ENCODE results near the gene BAIAP2L2. TPM values are rescaled to one million over a fixed set of nuclear protein-coding genes. Genes with fewer than 3 reads are reported as not detected.

Gene BAIAP2L2
- polyA plus RNA-seq, 1 experiment, result 1.3 TPM

- TF ChIP-seq CTCF (IDR thresholded peaks at IDR 0.05; ENCODE audit: insufficient read depth, low read depth, low read length), result no peak
- CTCF ChIA-PET, result interaction anchor here (1.4 kb wide), 1 partner anchor 14 kb away, joined by 6 read pairs; no protein-coding TSS in a partner anchor
- POLR2A ChIA-PET, result no interaction called here
- no peaks in the 10 kb centered on the region for H3K27me3 ChIP-seq (ENCODE audit: control insufficient read depth, insufficient read depth, low read length)
- H3K4me3 ChIP-seq (ENCODE audit: low read depth, low read length), result no peak overlapping the region
- DNase-seq (ENCODE audit: low read depth), result no peak
- peaks cover 14% of the 10 kb centered on the region for H3K36me3 ChIP-seq (ENCODE audit: control insufficient read depth, insufficient read depth, low read length)
Measured at GRCh38 chr22:38066381-38067027, 44.0 kb downstream of the BAIAP2L2 start.

GRCh38 chr22:38065539-38065938, 44.9 kb downstream of the BAIAP2L2 start:
- no peak overlapping the region for H3K4me3 ChIP-seq (ENCODE audit: low read depth, low read length)
- peaks cover 13% of the 10 kb centered on the region for H3K36me3 ChIP-seq (ENCODE audit: control insufficient read depth, insufficient read depth, low read length)
- no peaks in the 10 kb centered on the region for H3K27me3 ChIP-seq (ENCODE audit: control insufficient read depth, insufficient read depth, low read length)
- ChIA-PET CTCF (interaction anchor here (1.4 kb wide), 1 partner anchor 13 kb away, joined by 6 read pairs; no protein-coding TSS in a partner anchor), POLR2A (no interaction called here)
- TF ChIP-seq CTCF (IDR thresholded peaks at IDR 0.05; ENCODE audit: insufficient read depth, low read depth, low read length), result no peak
- DNase-seq (ENCODE audit: low read depth), result no peak

- H3K4me3 ChIP-seq (ENCODE audit: low read depth, low read length), result no peak overlapping the region
- H3K36me3 ChIP-seq (ENCODE audit: control insufficient read depth, insufficient read depth, low read length), result peaks cover 18% of the 10 kb centered on the region
- ChIA-PET CTCF (interaction anchor here (1.3 kb wide), 1 partner anchor 10 kb away, joined by 4 read pairs; no protein-coding TSS in a partner anchor), POLR2A (interaction anchor here (0.6 kb wide), 1 partner anchor 30 kb away, joined by 3 read pairs; no protein-coding TSS in a partner anchor)
- DNase-seq (ENCODE audit: low read depth), result no peak
- no peak for TF ChIP-seq CTCF (IDR thresholded peaks at IDR 0.05; ENCODE audit: insufficient read depth, low read depth, low read length)
- no peaks in the 10 kb centered on the region for H3K27me3 ChIP-seq (ENCODE audit: control insufficient read depth, insufficient read depth, low read length)
Measured at GRCh38 chr22:38062791-38063190, 47.7 kb downstream of the BAIAP2L2 start.

- CTCF ChIA-PET, result interaction anchor here (1.1 to 2.0 kb wide), 4 partner anchors 12 to 625 kb away, joined by 3 to 11 read pairs (median 4); partner anchors contain the start of gene TOMM22
- POLR2A ChIA-PET, result interaction anchor here (0.5 kb wide), 1 partner anchor 117 kb away, joined by 3 read pairs; no protein-coding TSS in a partner anchor
- DNase-seq (ENCODE audit: low read depth), result peak; percentile 71
Measured at GRCh38 chr22:38056969-38057891, 53.3 kb downstream of the BAIAP2L2 start, which contains the start of gene PICK1. TSS of gene PICK1 (plus strand) at chr22:38057404. CDS start at chr22:38057810, 406 bp downstream.

More at GRCh38 chr22:38056969-38057891, 53.3 kb downstream of the BAIAP2L2 start, which contains the start of gene PICK1:
- TF ChIP-seq CTCF (IDR thresholded peaks at IDR 0.05; ENCODE audit: insufficient read depth, low read depth, low read length), result peak; percentile 12; the same call in 1 of the 2 replicates
- Histone ChIP-seq H3K4me3 (ENCODE audit: low read depth, low read length) (peak within 1 kb of the TSS; percentile 81), H3K36me3 (ENCODE audit: control insufficient read depth, insufficient read depth, low read length) (peaks cover 4% of the 10 kb centered on the region), H3K27me3 (ENCODE audit: control insufficient read depth, insufficient read depth, low read length) (peaks cover 1% of the 10 kb centered on the region; the same call in 1 of the 2 replicates)

All from BJ (cell line).